Measurements from ENCODE around the gene GINS2. TPM values are rescaled to one million over a fixed set of nuclear protein-coding genes. Genes with fewer than 3 reads are reported as not detected.

GINS2 gene
- total RNA-seq, 1 experiment from 2014 or later: 53.3 TPM

DNA sequence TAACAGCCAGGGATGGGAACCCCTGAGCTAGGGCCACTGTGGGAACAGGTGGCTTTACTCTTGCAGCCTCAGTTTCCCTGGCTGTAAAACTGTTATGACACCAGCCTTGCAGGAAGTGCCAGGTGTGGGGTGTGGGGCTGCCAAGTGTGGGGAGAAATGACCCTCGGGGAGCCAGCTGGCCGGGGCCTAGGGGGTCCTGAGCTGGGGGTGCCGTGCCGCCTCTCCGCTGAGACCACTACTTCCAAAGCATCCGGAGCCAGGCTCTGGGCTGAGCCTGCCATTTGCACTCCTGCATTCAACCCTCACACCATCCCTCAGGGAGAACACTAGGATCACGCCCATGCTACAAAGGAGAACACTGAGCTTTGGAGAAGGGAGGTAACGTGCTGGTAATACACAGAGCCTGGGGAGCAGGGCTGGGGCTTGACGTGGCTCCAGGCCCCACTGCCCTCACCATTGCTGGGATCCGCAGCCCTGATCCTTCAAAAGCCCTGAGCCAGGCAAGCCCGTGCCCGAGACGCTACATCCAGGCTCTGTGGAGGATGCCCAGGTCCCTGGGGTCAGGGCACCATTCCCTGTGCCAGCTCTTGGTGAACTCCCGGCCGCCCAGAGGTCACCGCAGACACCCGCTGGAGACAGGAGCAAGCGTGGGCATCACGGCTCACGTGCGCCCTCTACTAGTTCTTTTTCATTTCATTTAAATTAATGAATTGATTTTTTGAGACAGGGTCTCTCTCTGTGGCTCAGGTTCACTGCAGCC lies 28.8 kb upstream of the GINS2 start:
- no TSS peak for BruUV-seq (replicated peaks)
- ATAC-seq (peak; percentile 69), DNase-seq (ENCODE audit: low read depth, low spot score) (peak; percentile 49)
- Histone ChIP-seq H3K27me3 (ENCODE audit: insufficient read depth, low read length) (no peaks in the 10 kb centered on the region), H3K9ac (ENCODE audit: low read length) (no peak overlapping the region), H3K79me2 (ENCODE audit: insufficient read depth, low read length) (no peaks in the 10 kb centered on the region), H3K9me3 (ENCODE audit: control insufficient read depth in 1 of 2, insufficient read depth in 1 of 2, low read depth in 1 of 2, low read length in 2 of 2) (no peaks in the 10 kb centered on the region; a peak in 2 of 4 replicates), H3K27ac (ENCODE audit: low read depth, low read length) (no peak overlapping the region), H3K4me1 (ENCODE audit: control insufficient read depth in 1 of 2, insufficient read depth in 2 of 2, low read length in 2 of 2) (peaks cover 22 to 37% of the 10 kb centered on the region in 2 experiments), H3K36me3 (ENCODE audit: control insufficient read depth in 1 of 2, insufficient read depth in 2 of 2, low read length in 2 of 2) (peaks cover 0 to 2% of the 10 kb centered on the region in 2 experiments; a peak in 1 of 4 replicates), H3K4me2 (ENCODE audit: low read length) (no peak overlapping the region), H3K9me2 (ENCODE audit: insufficient read depth) (no peaks in the 10 kb centered on the region), H2AFZ (ENCODE audit: low read depth, low read length, poor library complexity, severe bottlenecking) (no peak overlapping the region), H4K20me1 (ENCODE audit: insufficient read depth) (no peaks in the 10 kb centered on the region), H3K4me3 (replicated peaks in 1 of 2; ENCODE audit: low read depth in 1 of 2, low read length in 2 of 2) (no peak overlapping the region)
- ChIA-PET POLR2A (no interaction called here), RAD21 (ENCODE audit: low non-redundant PET in 1 of 2, low total read pairs in 2 of 2, uncharacterized antibody in 2 of 2, unreplicated experiment in 2 of 2) (interaction anchor here in 1 of 2 experiments (0.7 kb wide), 1 partner anchor 27 kb away, joined by 6 read pairs; no protein-coding TSS in a partner anchor), CTCF (interaction anchor here (0.6 to 2.1 kb wide), 11 partner anchors 8 to 322 kb away, joined by 3 to 12 read pairs (median 4); partner anchors contain the start of gene GINS2)
- intact Hi-C loops (cut with micrococcal nuclease): loop anchor here (1.0 to 5.0 kb wide), 4 partner anchors 43 to 442 kb away; no protein-coding TSS in a partner anchor
- TF ChIP-seq CTCF (IDR thresholded peaks at IDR 0.05 in 2 of 3, conservative IDR thresholded peaks at IDR 0.05 in 1 of 3; ENCODE audit: borderline replicate concordance in 1 of 3, insufficient read depth in 1 of 3, low read depth in 2 of 3, low read length in 2 of 3) (peak; percentile 54 to 91 (median 86); a peak in 5 of 6 replicates), FOSL1 (IDR thresholded peaks at IDR 0.05; ENCODE audit: low read depth) (no peak), ZBTB33 (IDR thresholded peaks at IDR 0.05; ENCODE audit: extremely low read depth, insufficient replicate concordance, low read length) (no peak), EZH2 (IDR thresholded peaks at IDR 0.05) (no peak), ZFX (IDR thresholded peaks at IDR 0.05) (no peak), SP1 (IDR thresholded peaks at IDR 0.05; ENCODE audit: low read depth) (no peak), RAD21 (IDR thresholded peaks at IDR 0.05; ENCODE audit: low read depth) (peak; percentile 91)
